GM19463 (cell line): ENCODE measurements around the gene PGAP1.

Source experiments
- ATAC-seq: cut with Tn5 transposase; IDR thresholded peaks from one replicate; pipeline ENCODE4 v1.9.1; 2021; ENCODE audit warnings: mild to moderate bottlenecking, moderate library complexity; ENCODE audit not compliant: unreplicated experiment

The PGAP1 gene

DNA sequence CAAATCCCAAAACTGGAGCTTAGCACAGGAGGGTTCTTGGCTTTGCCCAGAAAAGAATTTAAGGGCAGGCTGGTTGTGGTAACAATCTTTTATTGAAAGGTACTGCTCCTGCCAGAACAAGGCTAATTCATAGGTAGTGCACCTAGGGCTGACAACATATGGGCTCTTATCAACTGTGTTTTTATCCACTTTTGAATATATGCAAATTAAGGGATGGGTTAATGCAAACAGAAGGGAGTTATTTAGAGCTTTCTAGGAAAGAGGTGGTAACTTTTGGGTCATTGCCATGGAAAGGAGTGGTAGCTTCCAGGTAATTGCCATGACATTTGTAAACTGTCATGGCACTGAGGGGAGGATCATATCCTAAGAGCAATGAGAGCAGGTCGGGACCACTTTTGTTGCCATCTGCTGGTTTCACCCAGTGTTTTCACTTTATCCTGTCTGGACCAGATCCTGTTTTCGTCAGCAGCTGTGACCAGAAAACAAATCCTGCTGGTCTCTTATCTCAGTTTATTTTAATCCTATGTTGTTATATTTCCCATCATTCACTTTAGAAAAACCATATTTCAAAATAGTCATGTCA is 118.3 kb downstream of the PGAP1 start:
- no peak for ATAC-seq

DNA sequence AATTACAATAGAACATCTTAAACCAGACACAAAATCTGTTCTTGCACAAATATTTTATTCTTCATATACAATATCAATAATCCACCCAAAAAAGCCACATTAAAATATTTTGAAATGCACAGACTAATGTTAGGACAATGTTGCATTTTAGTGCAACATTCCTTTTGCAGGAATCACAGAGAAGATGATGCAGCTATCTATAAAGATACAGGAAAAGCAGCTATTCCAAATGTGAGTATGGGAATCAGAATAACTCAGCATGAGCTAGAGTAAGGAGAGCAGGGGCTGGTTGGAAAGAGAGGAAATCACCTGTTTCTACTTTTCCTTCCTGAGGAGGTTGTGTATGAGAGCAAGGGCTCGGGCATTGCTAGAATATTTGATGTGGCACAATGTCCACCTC is 122.1 kb downstream of the PGAP1 start:
- no peak for ATAC-seq

DNA sequence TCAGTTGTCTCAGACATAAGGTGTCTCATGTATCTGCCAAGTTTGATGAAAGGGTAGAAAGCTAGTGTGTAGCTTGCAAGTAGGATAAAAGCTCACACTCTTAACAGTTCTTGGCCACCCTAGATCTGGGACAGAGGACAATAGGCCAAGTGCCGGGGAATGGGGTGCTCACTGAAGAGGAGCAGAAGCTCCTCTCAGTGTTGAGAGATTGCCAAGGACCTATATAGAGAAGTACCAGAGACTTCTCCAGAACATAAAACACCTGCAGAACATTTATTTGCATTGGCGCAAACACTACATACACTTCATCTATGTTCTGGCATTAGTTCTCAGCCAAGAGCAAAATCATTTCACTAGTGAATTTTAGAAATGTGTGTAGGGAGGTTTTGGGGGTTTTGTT is 124.1 kb downstream of the PGAP1 start:
- no peak for ATAC-seq

DNA sequence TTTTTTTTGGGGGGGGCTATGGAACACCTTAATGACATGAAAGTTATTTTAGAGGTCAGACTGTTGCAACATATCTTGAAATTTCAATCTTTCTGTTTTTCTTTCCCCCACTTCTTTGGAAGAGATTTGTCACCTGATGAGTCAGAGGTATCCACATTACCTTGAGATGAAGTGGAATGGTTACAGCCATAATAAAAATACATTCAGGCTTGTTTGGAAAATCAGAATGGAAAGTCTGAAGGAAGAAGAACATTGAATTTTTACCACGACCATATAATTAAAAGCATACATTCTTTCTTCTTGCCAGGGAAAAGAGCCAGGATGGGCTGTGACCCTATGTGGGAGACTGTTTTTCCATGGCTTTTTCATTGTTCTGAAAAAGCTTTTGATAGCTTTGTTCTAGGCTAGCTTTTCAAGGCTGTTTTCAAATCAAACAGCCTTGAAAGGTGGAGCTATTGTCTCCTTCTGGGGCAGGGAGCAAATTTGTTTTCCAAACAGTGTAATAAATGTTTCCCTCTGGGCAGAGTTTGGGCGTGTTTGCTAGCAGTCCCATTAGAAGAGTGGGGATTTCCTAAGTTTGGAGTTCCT is 124.7 kb downstream of the PGAP1 start:
- no peak for ATAC-seq

DNA sequence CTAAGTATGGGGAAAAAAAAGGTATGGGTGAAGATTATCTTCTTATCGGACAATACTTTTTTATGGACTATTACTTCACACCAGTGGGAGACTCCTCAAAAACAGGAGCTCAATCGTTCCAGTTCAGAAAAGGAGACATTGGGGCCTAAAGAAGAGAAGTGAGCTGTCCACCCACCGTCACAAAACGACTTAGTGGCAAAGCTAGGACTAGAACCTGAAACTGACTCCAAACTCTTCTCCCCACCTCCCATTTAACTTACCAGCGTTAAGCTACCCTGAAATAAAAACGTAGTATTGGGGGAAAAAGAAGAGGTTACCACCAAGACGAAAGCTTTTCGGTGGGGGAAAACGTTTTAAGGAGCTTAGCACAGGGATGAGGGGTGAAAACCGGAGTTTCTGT is 127.5 kb downstream of the PGAP1 start:
- ATAC-seq = no peak

DNA sequence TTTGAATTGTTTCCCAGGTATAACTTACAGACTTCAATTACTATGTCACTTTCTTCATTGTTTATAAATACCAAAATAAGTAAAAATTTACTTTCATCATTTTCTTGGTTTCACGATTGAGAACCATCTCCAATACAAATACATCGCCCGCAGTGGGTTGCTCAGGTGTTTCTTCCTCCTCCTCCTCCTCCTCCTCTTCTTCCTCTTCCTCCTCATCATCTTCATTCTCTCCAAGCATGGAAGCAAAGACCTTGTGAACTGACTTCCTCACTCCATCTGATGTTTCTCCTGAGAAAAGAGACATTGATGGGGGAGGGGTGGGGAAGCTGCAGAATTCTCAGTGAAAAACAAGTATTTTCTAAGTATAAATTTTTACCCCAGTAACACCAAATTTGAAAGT is 133.6 kb downstream of the PGAP1 start:
- no peak for ATAC-seq

DNA sequence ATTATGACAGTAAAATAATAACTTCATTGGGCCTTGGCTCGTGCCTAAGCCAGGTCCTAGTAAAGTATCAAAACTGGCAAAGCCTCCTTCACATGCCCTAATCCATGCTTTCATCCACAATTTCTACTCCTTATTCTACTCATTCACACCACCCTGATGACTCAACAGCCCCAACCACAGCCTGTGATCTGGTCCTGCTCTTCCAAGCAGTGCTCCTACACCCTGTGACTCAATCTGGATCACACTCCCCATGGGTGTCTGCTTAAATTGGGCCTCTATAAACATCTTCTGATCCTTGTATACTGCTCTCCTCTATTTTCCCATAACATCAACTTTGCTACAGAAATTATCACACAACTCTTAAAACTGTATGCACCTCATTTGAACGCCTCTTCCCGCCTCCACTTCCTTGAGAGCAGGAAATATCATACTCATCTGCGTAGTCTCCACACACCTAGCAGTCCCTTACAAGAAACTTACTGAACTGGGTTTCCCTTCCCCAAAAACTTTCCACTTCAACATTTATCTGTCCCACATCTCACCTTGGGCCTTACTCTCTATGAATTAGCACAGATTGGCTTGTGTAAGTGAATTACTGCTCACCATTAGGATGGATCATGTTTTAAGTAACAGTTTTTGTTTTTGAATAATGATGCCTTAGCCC is 142.9 kb downstream of the PGAP1 start:
- ATAC-seq = no peak
